H9 (cell line): ENCODE results near the gene VLDLR. TPM values are rescaled to one million over a fixed set of nuclear protein-coding genes. Genes with fewer than 3 reads are reported as not detected.

ENCODE experiments used
- DNase-seq: peaks from one replicate; pipeline ENCODE4 v3.0.0-alpha.2; 2017
- H2AFZ ChIP-seq: one replicate; pipeline ENCODE4 v1.6.1; 2013; ENCODE audit warnings: mild to moderate bottlenecking, low read length, control low read depth, moderate library complexity
- H2AK5ac ChIP-seq: 2 replicates; pipeline ENCODE4 v1.6.1; 2013; ENCODE audit warnings: low read length, control low read depth, mixed read lengths; ENCODE audit not compliant: insufficient read length
- H2BK120ac ChIP-seq: one replicate; pipeline ENCODE4 v1.6.1; 2013; ENCODE audit warnings: low read depth, mild to moderate bottlenecking, low read length, control low read depth, inconsistent platforms; ENCODE audit not compliant: poor library complexity, severe bottlenecking
- H2BK12ac ChIP-seq: 2 replicates; pipeline ENCODE4 v1.6.1; 2013; ENCODE audit warnings: low read length, control low read depth, mixed read lengths, low read depth; ENCODE audit not compliant: insufficient read length
- H2BK15ac ChIP-seq: 2 replicates; pipeline ENCODE4 v1.6.1; 2013; ENCODE audit warnings: low read depth, low read length, control low read depth
- H2BK20ac ChIP-seq: one replicate; pipeline ENCODE4 v1.6.1; 2013; ENCODE audit warnings: low read depth, mild to moderate bottlenecking, low read length, control low read depth, inconsistent platforms; ENCODE audit not compliant: poor library complexity, severe bottlenecking
- H2BK5ac ChIP-seq: 2 replicates; pipeline ENCODE4 v1.6.1; 2013; ENCODE audit warnings: low read length, control low read depth, mixed read lengths; ENCODE audit not compliant: insufficient read length
- H3K14ac ChIP-seq: 2 replicates; pipeline ENCODE4 v1.6.1; 2013; ENCODE audit warnings: low read length, control low read depth; ENCODE audit not compliant: insufficient read depth
- H3K18ac ChIP-seq: 2 replicates; pipeline ENCODE4 v1.6.1; 2013; ENCODE audit warnings: low read depth, mild to moderate bottlenecking, mixed read lengths, low read length, control low read depth; ENCODE audit not compliant: insufficient read length
- H3K23ac ChIP-seq: 2 replicates; pipeline ENCODE4 v1.6.1; 2013; ENCODE audit warnings: low read length, control low read depth, mixed read lengths, low read depth; ENCODE audit not compliant: insufficient read length
- H3K23me2 ChIP-seq: 2 replicates; pipeline ENCODE4 v1.6.1; 2013; ENCODE audit warnings: low read depth, mild to moderate bottlenecking, mixed read lengths, low read length, control low read depth; ENCODE audit not compliant: insufficient read length, poor library complexity, severe bottlenecking
- H3K27ac ChIP-seq: 2 replicates; pipeline ENCODE4 v1.5.1; 2013; ENCODE audit warnings: low read length, control low read depth, mixed read lengths, low read depth; ENCODE audit not compliant: insufficient read length
- H3K27me3 ChIP-seq: 2 replicates; pipeline ENCODE4 v1.6.1; 2013; ENCODE audit warnings: low read length, control low read depth, inconsistent platforms; ENCODE audit not compliant: insufficient read depth
- H3K4ac ChIP-seq: 2 replicates; pipeline ENCODE4 v1.6.1; 2013; ENCODE audit warnings: low read depth, mild to moderate bottlenecking, control low read depth, inconsistent platforms, low read length, moderate library complexity
- H3K4me1 ChIP-seq: 2 replicates; pipeline ENCODE4 v1.6.1; 2013; ENCODE audit warnings: low read length, control low read depth, inconsistent platforms; ENCODE audit not compliant: insufficient read depth
- H3K4me2 ChIP-seq: 2 replicates; pipeline ENCODE4 v1.6.1; 2013; ENCODE audit warnings: low read length, control low read depth, mixed read lengths; ENCODE audit not compliant: insufficient read length, insufficient read depth
- H3K56ac ChIP-seq: 2 replicates; pipeline ENCODE4 v1.6.1; 2013; ENCODE audit warnings: low read depth, mild to moderate bottlenecking, mixed read lengths, low read length, control low read depth; ENCODE audit not compliant: insufficient read length
- H3K79me1 ChIP-seq: 2 replicates; pipeline ENCODE4 v1.6.1; 2013; ENCODE audit warnings: low read depth, mild to moderate bottlenecking, moderate library complexity, low read length, control low read depth, inconsistent platforms; ENCODE audit not compliant: insufficient read depth, poor library complexity, severe bottlenecking
- H3K79me2 ChIP-seq: 2 replicates; pipeline ENCODE4 v1.6.1; 2013; ENCODE audit warnings: low read length, control low read depth, inconsistent platforms; ENCODE audit not compliant: insufficient read depth
- H3K9ac ChIP-seq: 2 replicates; pipeline ENCODE4 v1.6.1; 2013; ENCODE audit warnings: low read length, control low read depth, mixed read lengths; ENCODE audit not compliant: insufficient read length; ENCODE audit errors: extremely low read depth
- H3K9me3 ChIP-seq: one replicate; pipeline ENCODE4 v1.6.1; 2013; ENCODE audit warnings: low read depth, low read length, inconsistent platforms; ENCODE audit not compliant: control insufficient read depth
- H3T11ph ChIP-seq: one replicate; pipeline ENCODE4 v1.6.1; 2013; ENCODE audit warnings: mild to moderate bottlenecking, low read length, control low read depth, inconsistent platforms
- H4K20me1 ChIP-seq: one replicate; pipeline ENCODE4 v1.6.1; 2013; ENCODE audit not compliant: control insufficient read depth, insufficient read length, insufficient read depth
- H4K5ac ChIP-seq: 2 replicates; pipeline ENCODE4 v1.6.1; 2013; ENCODE audit warnings: low read depth, mild to moderate bottlenecking, mixed read lengths, low read length, control low read depth; ENCODE audit not compliant: insufficient read length
- H4K8ac ChIP-seq: replicated peaks from 2 replicates; pipeline ENCODE4 v1.6.1; 2013; ENCODE audit warnings: low read length, control low read depth, mixed read lengths, low read depth; ENCODE audit not compliant: insufficient read length
- H4K91ac ChIP-seq: 2 replicates; pipeline ENCODE4 v1.6.1; 2013; ENCODE audit warnings: low read depth, mild to moderate bottlenecking, moderate library complexity, mixed read lengths, low read length, control low read depth; ENCODE audit not compliant: insufficient read length
- H3K27ac Mint-ChIP-seq, 3 experiments: 2 replicates in 2 of 3; 3 replicates in 1 of 3; pipeline ENCODE4 v1.8.0; 2020 to 2021; ENCODE audit warnings: mixed read lengths in 3 of 3, mild to moderate bottlenecking in 1 of 3, moderate library complexity in 1 of 3
- H3K27me3 Mint-ChIP-seq: 2 replicates; pipeline ENCODE4 v1.8.0; 2021; ENCODE audit warnings: low read depth, mild to moderate bottlenecking, moderate library complexity, mixed read lengths
- H3K36me3 Mint-ChIP-seq, 3 experiments: 2 replicates in 2 of 3; 3 replicates in 1 of 3; pipeline ENCODE4 v1.8.0; 2020 to 2021; ENCODE audit warnings: low read depth in 3 of 3, mixed read lengths in 3 of 3; ENCODE audit not compliant: insufficient read depth in 1 of 3
- H3K4me1 Mint-ChIP-seq, 2 experiments: 2 replicates each; pipeline ENCODE4 v1.8.0; 2020; ENCODE audit warnings: mixed read lengths in 2 of 2
- H3K4me3 Mint-ChIP-seq, 2 experiments: 2 replicates in 1 of 2; 3 replicates in 1 of 2; pipeline ENCODE4 v1.8.0; 2020 to 2021; ENCODE audit warnings: mild to moderate bottlenecking in 2 of 2, mixed read lengths in 2 of 2, moderate library complexity in 1 of 2
- H3K9me3 Mint-ChIP-seq, 2 experiments: 2 replicates in 1 of 2; 3 replicates in 1 of 2; pipeline ENCODE4 v1.8.0; 2020; ENCODE audit warnings: mild to moderate bottlenecking in 2 of 2, mixed read lengths in 2 of 2, moderate library complexity in 1 of 2
- WGBS: extraction: QIAGEN DNeasy Blood & Tissue Kit; methylation state at CpG from one replicate; pipeline ENCODE4 v1.1.7; 2013; ENCODE audit warnings: missing lambda C conversion rate, low lambda C conversion rate, mixed read lengths; ENCODE audit not compliant: insufficient read length; ENCODE audit errors: extremely low coverage; 5-methylcytosine and 5-hydroxymethylcytosine counted together
- total RNA-seq: library from RNA; stranded (reverse); gene quantifications from 2 replicates; pipeline ENCODE4 v1.2.1, GENCODE V29; 2021
- TF ChIP-seq, protein P1 (sequence below): fragments of 200-600 bp; sonication (generic); conservative IDR thresholded peaks from 3 replicates; pipeline ENCODE4 v1.8.0; 2021; ENCODE audit warnings: antibody characterized with exemption, mild to moderate bottlenecking

Gene VLDLR
- total RNA-seq, 1 experiment from 2014 or later = 19.1 TPM

GRCh38 chr9:2693056-2693455 is 71.5 kb downstream of the VLDLR start:
- no peak overlapping the region for H2BK15ac ChIP-seq

More at GRCh38 chr9:2693056-2693455, 71.5 kb downstream of the VLDLR start:
- Histone ChIP-seq H3K27ac (no peak overlapping the region), H3K14ac (no peak overlapping the region), H3K79me2 (no peaks in the 10 kb centered on the region), H3K4me2 (no peak overlapping the region), H3K56ac (no peak overlapping the region), H3K23me2 (no peaks in the 10 kb centered on the region), H4K8ac (no peak overlapping the region), H3K18ac (no peak overlapping the region), H3K9ac (no peak overlapping the region), H3K9me3 (no peaks in the 10 kb centered on the region), H3T11ph (no peak overlapping the region), H2AK5ac (no peak overlapping the region), H2BK120ac (no peak overlapping the region), H3K4me1 (no peaks in the 10 kb centered on the region), H2BK20ac (no peak overlapping the region), H4K20me1 (no peaks in the 10 kb centered on the region), H2BK12ac (no peak overlapping the region), H2BK5ac (no peak overlapping the region), H3K23ac (no peak overlapping the region), H4K91ac (no peak overlapping the region), H2AFZ (no peak overlapping the region), H4K5ac (no peak overlapping the region), H3K4ac (no peak overlapping the region), H3K27me3 (no peaks in the 10 kb centered on the region), H3K79me1 (no peaks in the 10 kb centered on the region)
- no CpG with 5 or more reads among the region's 3 CpGs for WGBS
- H3K27ac Mint-ChIP-seq = no peak overlapping the region
- H3K4me1 Mint-ChIP-seq = peaks cover 0 to 2% of the 10 kb centered on the region in 2 experiments; a peak in 1 of 4 replicates
- no peak for DNase-seq
- no peaks in the 10 kb centered on the region; a peak in 1 of 5 replicates for H3K9me3 Mint-ChIP-seq
- TF ChIP-seq, protein P1, sequence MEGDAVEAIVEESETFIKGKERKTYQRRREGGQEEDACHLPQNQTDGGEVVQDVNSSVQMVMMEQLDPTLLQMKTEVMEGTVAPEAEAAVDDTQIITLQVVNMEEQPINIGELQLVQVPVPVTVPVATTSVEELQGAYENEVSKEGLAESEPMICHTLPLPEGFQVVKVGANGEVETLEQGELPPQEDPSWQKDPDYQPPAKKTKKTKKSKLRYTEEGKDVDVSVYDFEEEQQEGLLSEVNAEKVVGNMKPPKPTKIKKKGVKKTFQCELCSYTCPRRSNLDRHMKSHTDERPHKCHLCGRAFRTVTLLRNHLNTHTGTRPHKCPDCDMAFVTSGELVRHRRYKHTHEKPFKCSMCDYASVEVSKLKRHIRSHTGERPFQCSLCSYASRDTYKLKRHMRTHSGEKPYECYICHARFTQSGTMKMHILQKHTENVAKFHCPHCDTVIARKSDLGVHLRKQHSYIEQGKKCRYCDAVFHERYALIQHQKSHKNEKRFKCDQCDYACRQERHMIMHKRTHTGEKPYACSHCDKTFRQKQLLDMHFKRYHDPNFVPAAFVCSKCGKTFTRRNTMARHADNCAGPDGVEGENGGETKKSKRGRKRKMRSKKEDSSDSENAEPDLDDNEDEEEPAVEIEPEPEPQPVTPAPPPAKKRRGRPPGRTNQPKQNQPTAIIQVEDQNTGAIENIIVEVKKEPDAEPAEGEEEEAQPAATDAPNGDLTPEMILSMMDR = no peak
- H3K27me3 Mint-ChIP-seq = no peaks in the 10 kb centered on the region
- H3K4me3 Mint-ChIP-seq = no peak overlapping the region
- H3K36me3 Mint-ChIP-seq = 0 out of 7 replicates have a peak, but pooled peaks cover 0 to 4% (median 0%) of the 10 kb centered on the region in 3 experiments
